ENCODE results near the gene P2RY2. TPM values are rescaled to one million over a fixed set of nuclear protein-coding genes. Genes with fewer than 3 reads are reported as not detected.

Gene P2RY2
- total RNA-seq, 1 experiment from 2014 or later = 2.9 TPM

DNA sequence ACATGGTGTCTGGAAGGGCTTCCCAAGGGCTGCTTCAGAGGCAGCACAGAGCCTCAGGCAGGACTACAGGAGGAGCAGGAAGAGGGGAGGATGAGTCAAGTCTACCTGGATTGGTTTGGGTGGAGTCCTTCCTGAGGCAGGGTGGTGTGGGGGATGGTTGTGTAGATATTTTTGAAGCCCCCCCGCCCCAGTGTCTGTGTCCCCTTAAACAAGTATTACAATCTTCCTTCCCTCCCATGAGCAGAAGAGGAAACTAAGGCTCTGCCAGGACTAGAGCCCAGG is 41.3 kb upstream of the P2RY2 start:
- Histone ChIP-seq H3K9me3 (ENCODE audit: control insufficient read depth in 1 of 2, insufficient read depth in 1 of 2, low read depth in 1 of 2, low read length in 2 of 2) (no peaks in the 10 kb centered on the region), H2AFZ (ENCODE audit: low read depth, low read length, poor library complexity, severe bottlenecking) (no peak overlapping the region), H3K9me2 (ENCODE audit: insufficient read depth) (no peaks in the 10 kb centered on the region), H3K4me2 (ENCODE audit: low read length) (no peak overlapping the region), H3K9ac (ENCODE audit: low read length) (no peak overlapping the region), H3K27me3 (ENCODE audit: insufficient read depth, low read length) (no peaks in the 10 kb centered on the region), H3K4me1 (ENCODE audit: control insufficient read depth in 1 of 2, insufficient read depth in 2 of 2, low read length in 2 of 2) (peaks cover 0 to 11% of the 10 kb centered on the region in 2 experiments; a peak in 1 of 4 replicates), H3K4me3 (replicated peaks in 1 of 2; ENCODE audit: low read depth in 1 of 2, low read length in 2 of 2) (no peak overlapping the region), H3K36me3 (ENCODE audit: control insufficient read depth in 1 of 2, insufficient read depth in 2 of 2, low read length in 2 of 2) (no peaks in the 10 kb centered on the region), H3K27ac (ENCODE audit: low read depth, low read length) (no peak overlapping the region), H4K20me1 (ENCODE audit: insufficient read depth) (no peaks in the 10 kb centered on the region), H3K79me2 (ENCODE audit: insufficient read depth, low read length) (no peaks in the 10 kb centered on the region)
- BruUV-seq (replicated peaks) = no TSS peak
- ChIA-PET RAD21 (ENCODE audit: low non-redundant PET in 1 of 2, low total read pairs in 2 of 2, uncharacterized antibody in 2 of 2, unreplicated experiment in 2 of 2) (interaction anchor here (1.3 to 1.9 kb wide), 4 partner anchors 251 to 451 kb away, joined by 3 to 14 read pairs (median 10); no protein-coding TSS in a partner anchor), CTCF (interaction anchor here (1.6 to 6.7 kb wide), 6 partner anchors 34 to 493 kb away, joined by 9 to 79 read pairs (median 16); partner anchors contain the start of gene FCHSD2), POLR2A (interaction anchor here (0.7 kb wide), 1 partner anchor 18 kb away, joined by 3 read pairs; no protein-coding TSS in a partner anchor)
- DNase-seq (ENCODE audit: low read depth, low spot score) (no peak), ATAC-seq (no peak)
- TF ChIP-seq SP1 (IDR thresholded peaks at IDR 0.05; ENCODE audit: low read depth) = no peak
- TF ChIP-seq EGR1 (IDR thresholded peaks at IDR 0.05; ENCODE audit: low read depth) = no peak
- no peak for TF ChIP-seq EZH2 (IDR thresholded peaks at IDR 0.05)
- TF ChIP-seq SIN3A (IDR thresholded peaks at IDR 0.05; ENCODE audit: low read depth) = no peak
- TF ChIP-seq, protein P1, sequence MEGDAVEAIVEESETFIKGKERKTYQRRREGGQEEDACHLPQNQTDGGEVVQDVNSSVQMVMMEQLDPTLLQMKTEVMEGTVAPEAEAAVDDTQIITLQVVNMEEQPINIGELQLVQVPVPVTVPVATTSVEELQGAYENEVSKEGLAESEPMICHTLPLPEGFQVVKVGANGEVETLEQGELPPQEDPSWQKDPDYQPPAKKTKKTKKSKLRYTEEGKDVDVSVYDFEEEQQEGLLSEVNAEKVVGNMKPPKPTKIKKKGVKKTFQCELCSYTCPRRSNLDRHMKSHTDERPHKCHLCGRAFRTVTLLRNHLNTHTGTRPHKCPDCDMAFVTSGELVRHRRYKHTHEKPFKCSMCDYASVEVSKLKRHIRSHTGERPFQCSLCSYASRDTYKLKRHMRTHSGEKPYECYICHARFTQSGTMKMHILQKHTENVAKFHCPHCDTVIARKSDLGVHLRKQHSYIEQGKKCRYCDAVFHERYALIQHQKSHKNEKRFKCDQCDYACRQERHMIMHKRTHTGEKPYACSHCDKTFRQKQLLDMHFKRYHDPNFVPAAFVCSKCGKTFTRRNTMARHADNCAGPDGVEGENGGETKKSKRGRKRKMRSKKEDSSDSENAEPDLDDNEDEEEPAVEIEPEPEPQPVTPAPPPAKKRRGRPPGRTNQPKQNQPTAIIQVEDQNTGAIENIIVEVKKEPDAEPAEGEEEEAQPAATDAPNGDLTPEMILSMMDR (IDR thresholded peaks at IDR 0.05 in 2 of 3, conservative IDR thresholded peaks at IDR 0.05 in 1 of 3; ENCODE audit: borderline replicate concordance in 1 of 3, insufficient read depth in 1 of 3, low read depth in 2 of 3, low read length in 2 of 3) = no peak
- TF ChIP-seq, protein P2, sequence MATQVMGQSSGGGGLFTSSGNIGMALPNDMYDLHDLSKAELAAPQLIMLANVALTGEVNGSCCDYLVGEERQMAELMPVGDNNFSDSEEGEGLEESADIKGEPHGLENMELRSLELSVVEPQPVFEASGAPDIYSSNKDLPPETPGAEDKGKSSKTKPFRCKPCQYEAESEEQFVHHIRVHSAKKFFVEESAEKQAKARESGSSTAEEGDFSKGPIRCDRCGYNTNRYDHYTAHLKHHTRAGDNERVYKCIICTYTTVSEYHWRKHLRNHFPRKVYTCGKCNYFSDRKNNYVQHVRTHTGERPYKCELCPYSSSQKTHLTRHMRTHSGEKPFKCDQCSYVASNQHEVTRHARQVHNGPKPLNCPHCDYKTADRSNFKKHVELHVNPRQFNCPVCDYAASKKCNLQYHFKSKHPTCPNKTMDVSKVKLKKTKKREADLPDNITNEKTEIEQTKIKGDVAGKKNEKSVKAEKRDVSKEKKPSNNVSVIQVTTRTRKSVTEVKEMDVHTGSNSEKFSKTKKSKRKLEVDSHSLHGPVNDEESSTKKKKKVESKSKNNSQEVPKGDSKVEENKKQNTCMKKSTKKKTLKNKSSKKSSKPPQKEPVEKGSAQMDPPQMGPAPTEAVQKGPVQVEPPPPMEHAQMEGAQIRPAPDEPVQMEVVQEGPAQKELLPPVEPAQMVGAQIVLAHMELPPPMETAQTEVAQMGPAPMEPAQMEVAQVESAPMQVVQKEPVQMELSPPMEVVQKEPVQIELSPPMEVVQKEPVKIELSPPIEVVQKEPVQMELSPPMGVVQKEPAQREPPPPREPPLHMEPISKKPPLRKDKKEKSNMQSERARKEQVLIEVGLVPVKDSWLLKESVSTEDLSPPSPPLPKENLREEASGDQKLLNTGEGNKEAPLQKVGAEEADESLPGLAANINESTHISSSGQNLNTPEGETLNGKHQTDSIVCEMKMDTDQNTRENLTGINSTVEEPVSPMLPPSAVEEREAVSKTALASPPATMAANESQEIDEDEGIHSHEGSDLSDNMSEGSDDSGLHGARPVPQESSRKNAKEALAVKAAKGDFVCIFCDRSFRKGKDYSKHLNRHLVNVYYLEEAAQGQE (IDR thresholded peaks at IDR 0.05; ENCODE audit: low read depth) = no peak
- no peak for TF ChIP-seq RAD21 (IDR thresholded peaks at IDR 0.05; ENCODE audit: low read depth)
- TF ChIP-seq YY1 (IDR thresholded peaks at IDR 0.05; ENCODE audit: extremely low read depth, insufficient replicate concordance, low read depth, low read length) = no peak
- TF ChIP-seq ZNF274 (IDR thresholded peaks at IDR 0.05; ENCODE audit: low read depth, low read length) = no peak
- no peak for TF ChIP-seq FOSL1 (IDR thresholded peaks at IDR 0.05; ENCODE audit: low read depth)
- TF ChIP-seq JUND (IDR thresholded peaks at IDR 0.05) = no peak
- no peak for TF ChIP-seq CEBPB (IDR thresholded peaks at IDR 0.05; ENCODE audit: low read depth)
- TF ChIP-seq ZFX (IDR thresholded peaks at IDR 0.05) = no peak
- intact Hi-C loops (cut with micrococcal nuclease) = loop anchor here (5.0 kb wide), 1 partner anchor 590 kb away; no protein-coding TSS in a partner anchor

Data from HCT116 (cell line).